Peyer's patch (tissue), 4 donors: Measurements from ENCODE around the gene HSPA8.

Experiments
- CTCF ChIP-seq, 6 experiments: fragments of 450-650 bp in 4 of 6; fragments of 200-600 bp in 2 of 6; sonication (generic) in 1 of 6; IDR thresholded peaks; one replicate each; pipeline ENCODE4 v1.5.1; 2017 to 2019; ENCODE audit warnings: antibody characterized with exemption in 6 of 6, mild to moderate bottlenecking in 3 of 6, moderate library complexity in 1 of 6
- POLR2A ChIP-seq, 2 donors: fragments of 450-650 bp; IDR thresholded peaks; one replicate each; pipeline ENCODE4 v1.5.1; 2017; ENCODE audit warnings: antibody characterized with exemption in 2 of 2, mild to moderate bottlenecking in 2 of 2, moderate library complexity in 2 of 2

GRCh38 chr11:123082977-123083376, 21.0 kb upstream of the HSPA8 start:
- TF ChIP-seq POLR2A (IDR thresholded peaks at IDR 0.05) (no peak), CTCF (IDR thresholded peaks at IDR 0.05) (no peak)
